Measurements from ENCODE around the gene SLC5A5.
"Not testable (repeated sequence)": the region's sequence is repeated elsewhere in the genome, so short reads cannot be mapped to it uniquely, and the experiment has no call there.

The SLC5A5 gene

GRCh38 chr19:17871032-17871877 is 490 bp upstream of the SLC5A5 start:
- no peak for DNase-seq (ENCODE audit: low read depth)

- DNase-seq (ENCODE audit: low read depth), result no peak
These were observed 681 bp downstream of the SLC5A5 start for GRCh38 chr19:17872251-17873001.

- no peak for DNase-seq (ENCODE audit: low read depth)
These were observed 2.3 kb downstream of the SLC5A5 start for GRCh38 chr19:17873786-17874757.

- no peak for DNase-seq (ENCODE audit: low read depth)
These were observed 3.0 kb downstream of the SLC5A5 start for GRCh38 chr19:17874758-17875135.

GRCh38 chr19:17877696-17878095 is 6.0 kb downstream of the SLC5A5 start:
- DNase-seq (ENCODE audit: low read depth), result no peak

- DNase-seq (ENCODE audit: low read depth), result no peak
These were observed 7.7 kb downstream of the SLC5A5 start for GRCh38 chr19:17879466-17879865.

GRCh38 chr19:17881701-17882100 is 10.0 kb downstream of the SLC5A5 start:
- DNase-seq (ENCODE audit: low read depth), result no peak

- DNase-seq (ENCODE audit: low read depth), result no peak
These were observed 12.1 kb downstream of the SLC5A5 start for GRCh38 chr19:17883627-17884410.

- no peak for DNase-seq (ENCODE audit: low read depth)
These were observed 14.8 kb downstream of the SLC5A5 start for GRCh38 chr19:17886515-17886914.

GRCh38 chr19:17887221-17887620 is 15.5 kb downstream of the SLC5A5 start:
- not testable (repeated sequence) for DNase-seq (ENCODE audit: low read depth)

- no peak for DNase-seq (ENCODE audit: low read depth)
These were observed 16.5 kb downstream of the SLC5A5 start for GRCh38 chr19:17888260-17888659.

- no peak for DNase-seq (ENCODE audit: low read depth)
These were observed 18.0 kb downstream of the SLC5A5 start for GRCh38 chr19:17889609-17890214.

GRCh38 chr19:17893766-17894165 is 22.0 kb downstream of the SLC5A5 start:
- no peak for DNase-seq (ENCODE audit: low read depth)

GRCh38 chr19:17902701-17903100 is 31.0 kb downstream of the SLC5A5 start:
- no peak for DNase-seq (ENCODE audit: low read depth)

GRCh38 chr19:17908244-17908643 is 36.5 kb downstream of the SLC5A5 start:
- DNase-seq (ENCODE audit: low read depth), result no peak

- no peak for DNase-seq (ENCODE audit: low read depth)
These were observed 37.4 kb downstream of the SLC5A5 start for GRCh38 chr19:17909003-17909732.

GRCh38 chr19:17910791-17911360 is 39.1 kb downstream of the SLC5A5 start:
- DNase-seq (ENCODE audit: low read depth), result no peak

- DNase-seq (ENCODE audit: low read depth), result no peak
These were observed 44.3 kb downstream of the SLC5A5 start for GRCh38 chr19:17915940-17916593.

GRCh38 chr19:17918151-17918550 is 46.4 kb downstream of the SLC5A5 start:
- not testable (repeated sequence) for DNase-seq (ENCODE audit: low read depth)

All from activated gamma-delta T cell treated with anti-CD3 and anti-CD28 coated beads, Interleukin-2, amount 50 U/mL, for 16 hours (primary cell).